Activated gamma-delta T cell treated with Interleukin-2 at 50 U/mL for 16 hours (primary cell): Measurements from ENCODE around the gene CILP2.

ENCODE experiments used
- DNase-seq: peaks from one replicate; pipeline ENCODE4 v3.0.0-alpha.2; 2020

The CILP2 gene

DNA sequence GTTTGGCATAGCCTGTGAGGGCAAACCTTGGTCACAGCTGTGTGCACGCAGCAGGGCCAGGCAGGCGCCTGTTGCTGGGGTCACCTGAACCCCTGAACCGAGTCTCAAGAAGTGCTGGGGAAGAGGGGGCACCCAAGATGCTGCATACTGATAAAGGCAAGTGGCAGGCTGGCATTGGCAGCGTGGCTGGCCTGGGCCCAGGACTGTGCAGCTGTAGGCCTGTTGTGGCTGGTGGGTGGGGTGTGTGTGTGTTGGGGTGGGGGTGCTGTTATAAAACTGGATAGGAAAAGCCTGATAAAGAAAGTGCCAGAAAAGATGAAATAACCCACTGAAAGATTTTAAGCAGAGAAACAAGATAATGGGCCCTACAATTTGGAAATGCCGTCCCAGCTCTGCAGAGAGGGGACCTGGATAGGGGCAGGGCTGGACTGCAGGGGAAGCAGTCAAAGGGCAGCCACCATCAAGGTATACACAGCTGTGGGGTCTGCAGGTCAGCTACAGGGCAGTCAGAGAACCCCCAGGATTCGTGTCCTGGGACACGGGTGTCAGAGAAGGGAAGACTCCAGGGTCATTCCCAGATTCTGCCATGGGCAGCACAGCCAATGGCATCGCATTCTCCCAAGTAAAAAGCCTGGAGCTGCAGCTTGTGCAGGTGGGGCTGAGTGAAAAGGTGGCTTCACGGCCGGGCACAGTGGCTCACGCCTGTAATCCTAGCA lies 33.2 kb downstream of the CILP2 start:
- DNase-seq: no peak

DNA sequence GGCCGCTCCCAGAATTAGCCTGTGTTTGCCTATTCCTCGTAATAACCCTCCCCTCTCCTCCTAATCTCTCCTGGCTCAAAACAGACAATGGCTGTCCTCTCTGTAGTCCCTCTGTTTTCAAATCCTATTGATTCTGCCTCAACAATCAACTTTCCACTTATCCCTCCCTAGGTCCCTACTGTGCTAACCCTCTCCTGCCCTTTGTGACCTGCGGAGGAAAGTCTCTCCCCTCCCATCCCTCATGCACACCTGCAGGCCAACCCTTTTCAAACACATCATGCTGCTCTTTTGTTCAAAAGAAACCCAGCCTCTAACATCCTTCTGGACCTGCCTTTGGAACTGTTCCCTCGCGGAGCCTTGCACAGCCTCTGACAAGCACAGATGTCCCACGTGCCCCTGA lies 37.3 kb downstream of the CILP2 start:
- DNase-seq: no peak

DNA sequence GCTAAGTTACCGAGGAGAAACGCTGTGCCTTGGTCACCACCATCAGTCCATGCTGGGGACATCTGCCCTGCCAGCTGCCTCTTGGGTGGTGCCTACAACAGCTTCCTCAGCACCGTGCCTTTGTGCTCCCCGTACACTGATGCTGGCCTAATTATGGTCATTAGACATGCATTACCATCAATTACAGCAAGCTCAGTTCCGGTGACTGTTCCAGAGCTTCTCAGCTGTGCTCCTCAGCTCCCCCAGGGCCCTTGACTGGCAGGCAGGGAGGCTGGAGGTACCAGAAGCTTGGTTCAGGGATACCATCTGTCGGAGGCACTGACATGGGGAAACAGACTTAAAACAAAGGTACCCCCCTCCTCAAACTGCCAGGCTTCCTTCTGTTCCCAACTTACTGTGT lies 40.2 kb downstream of the CILP2 start:
- DNase-seq: no peak

DNA sequence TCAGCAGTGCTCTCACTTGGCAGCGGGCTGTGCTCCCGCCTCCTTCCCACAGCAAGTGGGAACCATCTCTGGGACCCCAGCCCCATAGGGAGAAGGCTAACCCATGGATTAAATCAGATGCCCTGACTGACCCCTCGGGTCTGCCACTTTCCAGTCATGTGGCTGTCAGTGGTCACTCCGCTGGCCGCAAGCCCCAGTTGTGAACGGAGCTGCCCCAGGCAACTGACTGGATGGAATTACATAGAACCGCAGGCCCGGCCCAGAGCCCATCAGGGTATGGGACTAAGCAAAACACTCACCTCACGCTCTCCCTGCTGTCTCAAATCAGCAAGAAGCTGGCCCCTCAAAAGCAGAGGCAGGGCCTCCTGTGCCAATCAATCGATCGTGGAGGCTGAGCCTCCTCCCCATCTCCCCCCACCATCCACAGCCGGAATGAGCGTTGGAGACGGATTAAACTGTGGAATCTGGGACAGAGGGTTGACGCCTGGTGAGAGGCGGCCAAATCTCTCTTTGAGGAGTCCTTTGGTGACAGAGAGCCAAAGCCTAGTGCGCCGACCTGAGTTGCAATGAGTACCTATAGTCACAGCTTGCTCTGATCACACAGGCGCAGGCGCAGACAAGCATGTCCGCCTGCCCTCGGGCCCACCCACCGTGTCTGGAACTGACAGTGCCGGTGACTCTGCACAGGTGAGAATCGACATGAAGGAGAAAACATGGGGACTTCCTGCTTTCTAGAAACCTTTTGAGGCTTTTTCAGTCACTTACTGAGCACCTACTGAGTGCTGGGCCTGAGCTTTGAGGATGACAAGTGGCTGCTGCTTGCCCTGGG lies 41.7 kb downstream of the CILP2 start:
- no peak for DNase-seq

DNA sequence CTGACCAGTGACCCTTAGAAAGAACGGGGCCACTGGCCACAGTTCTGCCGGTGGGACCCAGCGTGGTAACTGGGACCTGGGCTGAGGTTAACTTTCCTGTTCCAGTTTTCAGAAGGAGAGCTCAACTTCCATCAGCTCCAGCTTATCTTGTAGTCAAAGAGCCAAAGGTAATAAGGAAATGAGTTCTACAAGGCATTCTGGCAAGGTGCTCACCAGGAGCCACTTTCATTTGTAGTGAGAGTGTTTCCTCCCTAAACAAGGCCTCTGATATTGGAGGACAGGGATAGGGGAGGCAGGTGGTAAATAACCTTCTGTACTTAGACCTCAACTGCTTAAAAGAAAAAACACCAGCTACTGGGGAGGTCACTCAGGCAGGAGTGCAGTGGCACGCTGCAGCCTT lies 42.4 kb downstream of the CILP2 start:
- DNase-seq: no peak

DNA sequence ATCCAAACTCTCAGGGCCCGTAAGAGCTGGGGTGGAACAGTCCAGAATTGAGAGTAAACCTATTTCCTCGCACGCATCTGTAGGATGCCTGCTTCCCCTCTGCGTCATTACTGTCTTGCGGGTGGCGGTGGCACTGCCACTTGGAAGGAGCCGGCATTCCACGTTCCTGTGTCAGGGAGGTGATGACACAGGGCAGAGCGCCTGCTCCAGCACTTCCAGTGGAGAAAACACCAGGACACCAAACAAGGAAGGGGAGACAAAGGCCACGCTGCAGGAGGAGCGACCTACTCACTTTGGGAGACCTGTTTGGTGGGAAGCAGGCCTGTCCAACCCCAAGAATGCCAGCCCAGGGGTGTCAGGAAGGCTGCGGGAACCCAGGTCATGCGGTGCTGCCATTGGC lies 43.3 kb downstream of the CILP2 start:
- DNase-seq: no peak

DNA sequence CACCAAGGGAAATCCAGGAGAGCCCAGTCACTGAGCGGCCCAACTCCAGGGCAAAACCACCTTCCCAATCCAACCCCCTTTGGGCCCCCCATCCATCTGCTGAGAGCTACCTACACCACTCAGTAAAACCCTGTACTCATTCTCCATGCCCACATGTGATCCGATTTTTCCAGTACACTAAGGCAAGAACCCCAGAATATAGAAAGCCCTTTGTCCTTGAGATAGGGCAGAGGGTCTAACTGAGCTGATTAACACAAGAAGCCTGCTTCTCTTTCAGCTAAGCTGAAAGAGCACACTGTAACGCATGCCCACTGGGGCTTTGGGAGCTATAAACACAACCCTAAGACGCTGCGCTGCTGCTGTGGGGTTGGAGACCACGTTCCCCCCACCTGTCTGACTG lies 44.4 kb downstream of the CILP2 start:
- DNase-seq: no peak

DNA sequence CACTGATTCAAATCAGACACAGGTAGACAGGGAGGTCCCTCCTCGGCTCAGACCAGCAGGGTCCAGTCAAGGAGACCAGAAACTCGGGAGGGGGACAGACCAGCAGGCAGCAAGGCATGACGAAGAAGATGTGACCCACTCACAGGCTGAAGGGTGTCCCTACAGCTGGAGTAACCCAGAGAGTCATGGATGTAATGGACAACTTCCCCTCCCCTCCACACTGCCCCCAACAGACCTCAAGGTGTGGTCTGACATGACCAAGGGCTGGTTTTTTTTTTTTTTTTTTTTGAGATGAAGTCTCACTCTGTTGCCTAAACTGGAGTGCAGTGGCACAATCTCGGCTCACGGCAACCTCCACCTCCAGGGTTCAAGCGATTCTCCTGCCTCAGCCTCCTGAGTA lies 46.3 kb downstream of the CILP2 start:
- no peak for DNase-seq

DNA sequence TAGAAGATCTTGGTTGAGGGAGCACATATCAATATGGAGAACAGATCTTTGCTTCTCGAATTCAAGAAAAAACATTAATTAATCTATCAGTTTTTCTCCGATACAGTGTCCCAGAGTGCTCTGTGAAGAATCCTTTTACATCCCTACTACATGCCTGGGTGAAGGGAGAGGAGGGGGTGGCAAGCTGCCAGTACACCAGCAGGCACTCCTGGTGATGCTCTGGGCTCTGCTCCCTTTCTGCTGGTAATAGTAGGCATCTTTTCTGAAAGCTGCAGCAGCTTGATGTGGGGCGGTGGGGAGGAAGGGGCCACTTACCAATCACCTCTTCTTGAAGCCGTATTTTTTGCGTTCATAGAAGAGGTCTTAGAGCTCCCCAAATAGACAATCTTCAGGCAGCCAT lies 49.7 kb downstream of the CILP2 start:
- no peak for DNase-seq

DNA sequence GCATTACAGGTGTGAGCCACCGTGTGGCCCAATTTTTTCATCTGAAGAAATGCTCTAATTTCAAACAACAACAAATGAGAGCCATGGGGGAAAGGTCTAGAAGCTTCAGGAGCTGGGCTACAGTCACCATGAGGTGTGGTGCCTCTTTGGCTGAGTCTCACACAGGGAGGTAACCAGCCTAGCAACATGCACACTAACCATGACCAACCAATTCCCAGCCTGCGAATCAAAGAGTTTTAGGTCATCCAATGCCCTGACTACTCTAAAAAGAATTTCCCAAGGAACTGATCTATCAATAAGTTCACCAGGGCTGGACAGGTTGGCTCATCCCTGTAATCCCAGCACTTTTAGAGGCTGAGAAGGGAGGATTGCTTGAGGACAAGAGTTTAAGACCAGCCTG lies 50.5 kb downstream of the CILP2 start:
- no peak for DNase-seq

DNA sequence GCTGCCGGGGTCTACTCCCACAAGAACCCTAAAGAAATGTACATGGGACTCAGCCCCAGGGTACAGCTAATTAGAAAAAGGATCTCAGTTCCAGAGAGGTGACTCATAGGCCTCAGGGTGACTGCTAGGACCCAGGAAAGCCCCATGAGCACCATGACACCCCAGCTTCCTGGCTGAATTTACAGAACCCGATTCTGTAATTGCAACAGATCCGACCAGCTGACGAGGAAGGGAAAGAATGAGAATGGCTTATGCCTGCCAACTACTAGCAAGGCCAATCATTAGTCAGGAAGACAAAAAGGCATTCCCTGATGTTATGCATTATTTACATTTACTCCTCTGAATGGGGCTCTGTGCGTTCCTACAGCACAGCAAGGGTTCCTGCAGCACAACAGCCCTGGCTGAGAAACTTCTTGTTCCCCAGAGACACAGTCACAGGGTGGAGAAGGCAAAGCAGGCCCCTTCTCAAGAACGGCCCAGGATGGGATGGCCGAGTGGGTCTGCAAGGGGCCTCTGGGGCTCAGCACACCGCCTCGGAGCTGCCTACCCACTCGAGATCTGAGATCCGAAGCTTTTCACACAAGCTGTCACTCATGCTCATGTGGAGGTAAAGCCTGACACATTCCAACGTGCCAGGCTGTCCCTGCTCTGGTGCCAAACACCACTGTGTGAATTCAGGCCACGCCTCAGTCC lies 53.2 kb downstream of the CILP2 start:
- peak; percentile 55 for DNase-seq

DNA sequence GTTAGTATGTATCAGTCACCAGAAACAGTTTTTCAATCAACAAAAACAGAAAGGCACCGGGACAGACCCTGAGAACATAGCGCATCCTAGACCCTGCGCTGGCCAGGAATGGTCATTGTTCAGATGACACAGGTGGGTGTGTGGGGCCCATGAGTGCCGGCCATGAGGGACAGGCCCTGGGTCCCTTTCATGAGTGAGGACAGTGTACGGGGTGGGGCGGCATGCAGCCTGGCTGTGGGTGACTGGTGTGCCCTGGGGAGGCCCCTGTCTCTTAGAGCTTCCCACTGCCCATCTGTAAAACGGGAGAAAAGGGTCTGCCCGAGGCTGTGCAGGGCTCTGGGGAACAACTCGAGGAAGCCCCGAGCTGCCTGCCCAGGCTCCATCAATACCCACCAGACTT lies 54.6 kb downstream of the CILP2 start:
- DNase-seq: no peak

DNA sequence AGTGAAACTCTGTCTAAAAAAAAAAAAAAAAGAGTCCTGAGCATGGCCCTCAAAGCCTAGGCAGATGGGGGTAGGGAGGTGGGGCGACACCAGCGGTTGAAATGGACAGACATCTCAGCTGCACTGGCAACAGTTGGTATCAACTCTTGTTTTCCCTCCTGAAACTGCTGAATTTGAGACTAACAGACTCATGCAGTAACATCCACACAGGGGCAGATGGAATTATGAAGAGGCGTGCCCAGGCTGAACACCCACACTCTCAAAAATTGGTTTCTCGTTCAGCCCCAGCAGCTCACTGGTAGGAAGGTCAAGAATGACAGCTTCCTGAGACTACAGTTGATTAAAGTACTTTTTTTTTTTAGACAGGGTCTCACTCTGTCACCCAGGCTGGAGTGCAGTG lies 56.3 kb downstream of the CILP2 start:
- DNase-seq: no peak

DNA sequence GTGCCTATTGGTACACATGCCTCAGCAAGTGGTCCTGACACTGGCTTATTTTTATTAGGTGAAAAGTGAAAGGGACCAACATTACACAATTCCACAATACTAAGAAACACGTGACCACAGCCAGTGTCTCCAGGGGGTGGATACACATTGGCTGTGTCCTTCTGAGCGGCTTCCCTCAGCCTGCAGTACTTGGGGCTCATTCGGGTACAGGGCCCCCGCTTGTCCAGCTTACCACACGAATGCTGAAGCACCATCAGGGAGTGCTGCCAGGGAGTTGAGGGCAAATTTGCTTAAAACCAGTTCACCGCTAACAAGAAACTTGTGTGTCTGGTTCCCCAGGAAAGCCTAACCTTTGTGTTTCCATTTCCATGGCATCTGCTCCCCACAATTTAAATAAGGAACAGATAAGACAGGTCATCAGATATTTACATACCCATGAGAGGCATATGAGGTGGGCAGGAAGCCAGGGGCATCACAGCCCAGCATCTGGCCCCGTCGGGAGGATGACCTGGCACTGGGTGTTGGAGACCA lies 57.2 kb downstream of the CILP2 start:
- no peak for DNase-seq
